Stimulated activated CD8-positive, alpha-beta memory T cell treated with anti-CD3 and anti-CD28 coated beads, Interleukin-12 subunit alpha, Interleukin-12 subunit beta, amount 100 ng/mL, for 1 hour (primary cell): ENCODE data around the gene HAPLN1.
A peak's percentile ranks its signal among the peaks of the same experiment; 100 is the strongest.

Experiments used
- DNase-seq: peaks from one replicate; pipeline ENCODE4 v3.0.0-alpha.2; 2020; ENCODE audit warnings: low read depth

Gene HAPLN1

DNA sequence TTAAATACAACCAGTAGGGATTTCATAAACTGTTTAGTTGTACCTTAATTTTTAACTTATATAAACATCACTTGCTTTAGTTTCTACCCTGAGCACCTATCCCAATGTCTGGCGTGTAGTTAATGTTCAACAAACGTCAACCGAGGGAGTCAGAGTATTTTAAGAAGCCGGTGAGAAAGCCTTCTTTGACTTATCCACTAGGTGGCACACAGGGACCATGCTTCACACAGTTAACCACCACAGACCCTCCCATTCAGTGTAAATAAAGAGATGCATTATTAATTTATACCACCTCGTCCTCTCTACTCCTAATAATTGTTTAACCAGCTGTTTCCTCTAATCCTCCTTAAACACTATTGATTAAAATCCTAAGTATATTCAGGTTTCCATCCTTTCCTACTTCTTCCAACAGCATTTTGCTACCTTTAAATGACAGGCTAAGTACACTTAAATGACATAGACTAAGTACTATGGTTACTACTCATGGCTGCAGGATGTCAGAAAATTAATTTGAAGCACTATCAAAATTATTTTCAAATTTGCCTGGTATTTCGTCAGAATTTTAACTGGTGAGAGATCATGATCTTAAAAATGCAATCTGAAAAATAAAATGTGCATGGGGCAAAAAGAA is 2.3 kb downstream of the HAPLN1 start:
- DNase-seq, result peak; percentile 3

DNA sequence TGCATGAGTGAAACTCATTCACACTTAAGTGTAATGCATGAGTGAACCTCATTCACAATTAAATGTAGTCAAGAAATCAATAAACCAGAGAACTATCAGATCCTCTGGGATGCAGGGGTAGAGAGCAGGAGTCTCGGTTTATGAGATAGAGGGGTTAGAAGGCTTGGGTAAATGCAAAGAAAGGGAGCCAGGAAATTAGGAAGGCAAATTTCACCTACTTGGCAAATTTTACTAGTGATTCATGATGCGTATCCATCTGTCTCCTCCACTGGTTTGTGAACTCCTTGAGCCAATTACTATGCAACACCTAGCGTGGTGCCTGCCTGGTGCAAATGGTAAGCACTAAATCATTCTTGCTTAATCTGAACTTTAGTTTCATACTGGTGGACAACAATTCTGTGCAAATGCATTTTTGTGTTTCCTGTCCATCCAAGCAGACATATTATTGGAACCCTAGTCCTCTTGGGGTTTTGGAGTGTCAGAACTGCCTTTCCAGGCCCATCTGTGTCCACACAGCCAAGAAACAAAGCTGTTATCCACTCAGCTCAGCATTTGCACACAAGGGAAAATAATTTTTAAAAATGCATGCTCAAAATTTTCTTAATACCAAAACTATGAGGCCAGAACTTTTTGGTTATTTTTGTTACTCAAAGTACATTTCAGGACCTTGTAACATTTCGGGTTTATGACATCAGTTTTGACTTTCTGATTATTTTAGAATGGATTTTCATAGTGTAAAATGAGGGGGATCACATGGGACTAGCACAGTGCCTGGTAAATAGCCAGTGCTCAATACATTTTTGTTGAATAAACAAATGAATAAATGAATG is 5.2 kb downstream of the HAPLN1 start:
- no peak for DNase-seq

DNA sequence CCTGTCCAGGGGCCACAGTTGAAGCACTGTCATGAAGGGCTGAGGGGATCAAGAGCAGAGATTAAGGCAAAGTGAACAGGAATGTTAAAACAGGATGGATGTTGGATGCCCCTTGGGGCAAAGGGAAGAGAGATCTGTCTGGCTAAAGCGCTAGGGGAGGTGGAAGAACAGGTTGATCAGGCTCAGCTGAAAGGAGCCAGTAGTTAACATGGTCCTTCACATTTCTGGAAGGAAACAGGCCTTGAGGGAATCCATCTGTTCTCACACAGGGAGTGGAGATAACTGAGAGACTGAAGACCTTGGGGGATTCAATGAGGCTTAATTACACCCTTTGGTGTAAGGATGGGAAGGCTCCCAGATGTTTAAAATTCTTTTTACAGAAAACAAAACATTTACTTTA is 5.8 kb downstream of the HAPLN1 start:
- DNase-seq, result no peak

DNA sequence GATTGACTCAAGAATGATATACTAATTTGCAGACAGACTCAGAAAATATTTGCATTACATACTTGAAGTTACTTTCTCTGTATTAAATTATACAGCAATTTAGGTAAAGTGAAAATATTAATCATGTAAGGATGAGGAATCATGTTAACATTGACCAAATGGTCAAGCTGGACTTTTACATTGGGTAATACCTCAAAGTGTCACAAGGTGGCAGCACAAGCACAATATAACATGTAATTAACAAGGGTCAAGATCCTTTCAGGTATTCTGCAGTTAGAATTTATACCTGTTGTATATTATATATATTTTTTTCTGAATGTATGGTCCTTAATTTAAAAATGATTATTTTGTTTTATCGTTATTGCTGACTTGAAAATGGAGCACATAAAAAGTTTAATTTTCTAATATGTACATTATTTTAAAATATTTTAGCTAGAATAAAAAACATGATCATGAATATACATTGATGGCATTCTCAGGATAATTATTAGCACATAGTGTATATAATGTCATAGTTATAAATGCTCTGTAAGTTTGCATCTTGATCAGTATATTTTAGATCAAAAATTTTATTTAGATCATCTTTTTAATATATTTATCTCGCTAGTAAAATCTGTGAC is 8.6 kb downstream of the HAPLN1 start:
- peak; percentile 8 for DNase-seq

DNA sequence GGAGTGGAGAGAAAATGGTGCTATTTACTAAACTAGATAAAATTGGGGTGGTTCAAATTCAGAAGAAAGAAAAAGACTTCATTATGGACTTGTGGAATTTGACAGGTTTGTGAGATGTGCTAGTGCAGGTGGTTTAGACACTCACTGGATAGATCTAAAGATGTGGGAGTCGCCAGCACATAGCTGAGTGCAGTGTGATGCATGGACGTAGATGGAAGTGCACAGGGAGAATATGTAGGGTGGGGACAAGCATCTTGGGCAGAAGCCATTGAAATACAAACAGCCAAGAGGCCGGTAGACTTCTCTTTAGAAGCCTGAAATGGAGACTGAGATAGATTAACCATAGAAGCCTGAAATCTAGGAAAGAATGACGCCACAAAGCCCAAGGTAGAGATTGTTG is 10.7 kb downstream of the HAPLN1 start:
- DNase-seq, result no peak

DNA sequence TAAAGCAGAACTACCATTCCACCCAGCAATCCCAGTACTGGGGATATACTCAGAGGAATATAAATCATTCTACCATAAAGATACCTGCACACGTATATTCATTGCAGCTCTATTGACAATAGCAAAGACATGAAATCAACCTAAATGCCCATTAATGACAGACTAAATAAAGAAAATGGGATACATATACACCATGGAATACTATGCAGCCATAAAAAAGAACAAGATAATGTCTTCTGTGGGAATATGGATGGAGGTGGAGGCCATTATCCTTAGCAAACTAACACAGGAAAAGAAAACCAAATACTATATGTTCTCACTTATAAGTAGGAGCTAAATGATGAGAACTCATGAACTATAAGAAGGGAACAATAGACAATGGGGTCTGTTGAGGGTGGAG is 12.5 kb downstream of the HAPLN1 start:
- no peak for DNase-seq

DNA sequence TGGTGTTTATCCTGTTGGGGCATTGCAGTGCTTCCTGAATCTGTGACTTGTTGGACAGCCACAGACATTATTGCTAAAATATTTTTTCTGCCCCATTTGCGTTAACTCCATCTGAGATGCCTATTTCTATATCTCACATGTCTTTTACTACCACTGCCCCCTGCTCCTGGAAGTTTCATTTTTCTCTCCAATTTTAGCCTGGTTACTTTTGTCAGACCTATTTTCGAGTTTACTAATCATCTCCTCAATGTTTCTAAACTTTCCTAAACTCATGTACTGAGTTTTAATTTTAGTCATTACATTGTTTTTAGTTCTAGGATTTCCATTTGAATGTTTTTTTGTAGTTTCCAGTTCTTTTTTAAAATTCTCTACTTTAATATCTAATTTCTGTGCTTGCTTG is 17.6 kb downstream of the HAPLN1 start:
- no peak for DNase-seq

DNA sequence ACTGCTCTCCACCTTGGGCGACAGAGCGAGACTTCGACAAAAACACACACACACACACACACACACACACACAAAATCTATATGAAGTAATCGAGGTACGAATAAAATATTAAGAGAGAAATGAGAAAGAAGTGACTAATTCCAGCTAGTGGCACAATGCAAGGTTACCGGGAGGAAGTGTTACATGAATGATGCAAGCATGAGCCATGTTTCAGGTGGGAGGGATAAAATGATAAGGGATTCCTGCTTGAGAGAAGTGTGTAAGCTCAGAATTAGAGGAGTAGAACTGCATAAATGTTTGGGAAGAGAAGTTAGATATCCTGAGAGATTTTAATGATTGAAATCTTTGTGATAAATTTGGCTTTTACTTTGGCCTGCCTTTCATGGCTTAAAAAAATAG is 18.8 kb downstream of the HAPLN1 start:
- DNase-seq, result no peak

DNA sequence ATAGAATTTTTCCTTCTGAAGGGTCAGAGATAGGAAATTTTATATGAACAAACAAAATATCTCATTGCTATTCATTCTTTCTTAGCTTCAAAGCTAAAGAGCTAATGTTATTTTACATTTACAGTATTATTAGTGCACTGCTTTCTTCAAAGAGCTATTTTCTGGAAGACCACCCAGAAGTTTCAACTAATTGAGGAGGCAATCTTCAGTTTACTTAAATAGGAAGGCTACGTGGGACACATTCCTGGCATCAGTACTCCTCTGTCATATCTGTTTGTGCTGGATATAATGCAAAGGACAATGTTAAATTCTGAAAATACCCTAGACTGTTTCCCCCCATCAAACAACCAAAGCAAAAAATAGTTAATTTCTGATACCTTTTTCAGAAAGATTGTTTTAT is 30.8 kb downstream of the HAPLN1 start:
- no peak for DNase-seq

DNA sequence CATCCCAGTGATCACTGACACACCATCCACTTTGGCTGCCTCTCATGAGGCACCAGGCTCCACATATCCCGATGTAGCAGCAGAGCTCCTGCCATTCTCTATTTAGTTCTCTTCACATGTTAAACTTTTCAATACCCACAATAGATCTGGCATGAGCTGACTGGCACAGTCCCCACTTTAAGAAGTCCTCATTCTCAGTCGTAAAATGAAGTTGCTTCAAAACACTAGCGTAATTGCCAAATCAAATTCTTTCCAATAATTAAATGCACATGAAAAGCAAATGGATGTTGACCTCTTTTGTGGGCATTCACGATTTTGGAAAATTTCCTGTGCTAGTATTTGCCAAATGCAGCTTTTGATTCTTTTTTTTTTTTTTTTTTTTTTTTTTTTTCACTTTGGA is 32.4 kb downstream of the HAPLN1 start:
- no peak for DNase-seq

DNA sequence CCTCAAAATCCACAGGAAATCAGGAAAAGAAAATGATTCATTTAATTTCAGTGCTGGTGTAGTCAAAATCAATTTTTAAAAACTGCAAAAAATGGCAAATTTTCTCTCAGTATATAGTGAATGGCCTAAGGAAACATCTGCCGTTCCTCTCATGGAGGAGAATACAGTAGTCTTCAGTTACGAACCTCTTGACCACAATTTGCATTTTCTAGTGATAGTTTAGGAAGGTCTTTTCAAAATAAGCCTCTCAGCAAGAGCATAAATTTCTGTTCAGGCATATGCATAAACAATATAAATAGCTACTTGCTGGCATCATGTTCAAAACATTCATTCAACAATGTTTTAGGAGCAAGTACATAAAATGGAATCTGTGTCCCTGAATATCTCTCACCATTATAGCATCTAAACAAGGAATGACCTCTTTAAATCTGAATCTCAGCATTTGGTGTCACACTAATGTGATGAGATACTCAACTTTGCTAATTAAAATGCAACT is 33.5 kb downstream of the HAPLN1 start:
- no peak for DNase-seq

DNA sequence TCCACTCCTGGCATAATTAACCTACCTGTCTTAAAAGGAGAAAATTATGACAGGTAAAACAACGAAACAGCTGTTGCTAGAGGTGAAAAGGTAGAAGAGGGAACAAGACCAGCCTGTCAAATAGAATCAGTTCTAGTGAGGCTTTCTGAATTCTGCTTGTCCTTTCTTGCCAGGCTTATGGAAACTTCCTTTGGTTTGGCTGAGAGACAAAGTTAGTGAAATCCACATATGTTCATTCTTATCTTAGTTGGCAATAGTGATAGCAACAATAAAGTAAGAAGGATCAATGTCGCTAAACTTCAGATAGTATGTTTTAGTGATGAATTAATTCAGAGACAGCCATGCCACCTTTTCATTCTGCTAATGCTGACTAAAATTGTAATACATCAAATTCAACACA is 34.4 kb downstream of the HAPLN1 start:
- DNase-seq, result no peak

DNA sequence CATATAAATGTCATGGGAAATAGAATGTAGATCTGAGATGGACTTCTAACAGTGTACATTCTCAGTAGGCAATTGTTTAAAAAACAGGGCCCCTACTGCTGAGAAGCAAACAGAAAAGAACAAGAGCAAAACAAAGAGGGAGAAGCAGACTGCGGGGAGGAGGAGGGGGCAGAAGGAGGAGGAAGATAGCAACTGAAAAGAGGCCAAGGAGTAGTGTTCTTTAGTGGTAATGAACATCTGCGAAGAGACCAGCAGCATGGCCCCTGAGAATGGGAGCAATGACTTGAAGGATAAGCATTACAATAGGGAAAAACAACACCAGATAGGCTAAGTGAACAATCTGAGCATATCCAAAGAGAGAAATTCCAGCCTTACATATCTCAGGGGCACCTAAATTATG is 36.8 kb downstream of the HAPLN1 start:
- DNase-seq, result no peak

DNA sequence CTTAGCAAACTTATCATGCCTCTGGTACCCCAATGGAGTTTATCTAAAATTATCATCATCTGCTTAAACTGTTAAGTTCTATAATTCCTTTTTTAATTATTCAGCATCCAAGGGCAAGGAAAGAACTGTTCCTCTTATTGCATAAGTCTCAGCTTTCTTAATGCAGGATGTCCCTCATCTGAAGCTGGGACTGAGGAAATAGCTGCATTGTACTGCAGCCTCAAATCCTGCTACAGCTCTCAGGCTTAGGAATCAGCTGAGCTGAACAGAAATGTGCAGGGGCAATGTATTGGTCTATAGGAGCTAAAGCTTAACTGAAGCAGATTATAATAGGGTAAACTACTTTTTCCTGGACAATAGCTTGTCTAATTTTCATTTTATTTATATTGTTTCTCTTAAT is 48.0 kb downstream of the HAPLN1 start:
- DNase-seq, result no peak

DNA sequence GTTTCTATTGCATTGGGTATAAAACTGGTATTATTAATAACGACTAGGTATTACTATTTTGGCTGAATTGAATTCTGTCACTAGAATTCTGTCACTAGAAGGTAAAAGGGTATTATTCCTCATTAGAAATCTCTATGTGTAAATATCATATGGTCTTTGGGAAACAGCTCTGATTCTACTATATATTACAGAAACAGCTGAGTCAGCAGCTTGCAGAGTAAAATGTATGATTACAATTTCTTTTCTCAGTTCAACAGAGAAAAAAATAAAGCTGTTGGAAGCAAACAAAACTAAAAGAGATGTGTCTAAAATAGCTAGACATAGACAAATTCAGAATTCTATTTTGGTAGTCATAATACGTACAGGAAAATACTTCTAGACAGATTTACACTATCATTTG is 48.5 kb downstream of the HAPLN1 start:
- DNase-seq, result no peak

DNA sequence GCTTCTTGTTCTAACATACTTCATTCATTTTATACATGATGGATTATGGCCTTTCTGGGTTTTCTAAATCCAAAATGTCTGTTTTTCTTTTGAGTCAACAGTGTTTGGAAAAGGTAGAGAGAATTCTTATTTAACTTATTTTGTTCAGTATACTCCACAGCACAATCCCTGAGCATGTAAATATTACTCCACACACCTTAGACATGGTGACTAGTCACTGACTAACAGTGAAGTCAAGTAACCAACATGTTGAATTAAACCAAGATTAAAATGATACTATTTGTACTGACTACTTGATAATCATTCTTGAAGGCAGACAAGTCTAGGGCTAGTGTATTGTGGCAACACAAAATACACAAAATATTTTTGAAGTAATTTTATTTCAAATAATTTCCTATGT is 55.0 kb downstream of the HAPLN1 start:
- no peak for DNase-seq

DNA sequence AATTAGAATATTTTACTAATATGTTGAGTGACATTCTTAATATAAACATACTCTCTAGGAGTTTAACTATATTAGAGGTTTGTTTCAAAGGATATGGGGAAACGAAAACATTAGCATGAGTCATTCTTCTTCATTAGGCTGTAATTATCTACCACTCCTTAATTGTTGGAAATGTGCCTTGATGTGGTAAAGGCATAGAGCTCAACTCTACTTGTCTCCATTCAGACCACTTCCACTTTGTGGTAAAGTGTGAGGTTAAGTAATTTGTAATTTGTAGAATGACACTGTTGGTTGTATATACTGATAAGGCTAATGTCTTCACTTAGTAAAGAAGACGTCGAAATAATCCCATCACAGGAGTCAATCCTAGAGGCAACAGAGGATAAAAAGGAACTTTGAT is 58.1 kb downstream of the HAPLN1 start:
- no peak for DNase-seq

DNA sequence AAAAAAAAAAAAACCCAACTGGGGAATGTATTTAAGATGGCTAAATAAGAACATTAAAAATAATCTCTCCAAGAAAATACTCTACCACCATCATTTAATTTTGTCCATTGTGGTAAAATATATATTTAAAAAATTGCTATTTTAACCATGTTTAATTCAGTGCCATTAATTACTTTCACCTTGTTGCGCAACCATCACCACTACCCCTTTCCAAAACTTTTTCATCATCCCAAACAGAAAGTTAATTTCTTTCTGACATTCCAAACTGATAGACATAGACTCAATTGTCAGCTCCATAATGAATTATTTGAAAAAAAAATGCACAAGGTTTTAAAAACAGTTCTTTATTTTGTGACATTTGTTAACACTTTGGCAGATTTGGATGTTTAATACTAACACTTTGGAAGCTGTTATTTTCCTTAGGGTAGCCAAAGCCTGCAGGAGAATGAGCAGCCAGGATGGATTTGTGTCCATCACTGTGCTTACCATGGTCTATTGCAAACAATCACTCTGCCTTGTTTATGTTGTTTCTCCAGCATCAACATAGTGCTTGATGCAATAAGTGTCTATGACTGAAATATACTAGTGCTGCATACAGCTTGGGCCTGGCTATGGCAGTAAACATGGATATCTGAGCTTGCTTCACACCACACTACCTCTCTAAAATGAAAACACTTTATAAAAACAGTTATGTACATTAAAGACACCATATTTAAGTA is 62.7 kb downstream of the HAPLN1 start:
- DNase-seq, result no peak

DNA sequence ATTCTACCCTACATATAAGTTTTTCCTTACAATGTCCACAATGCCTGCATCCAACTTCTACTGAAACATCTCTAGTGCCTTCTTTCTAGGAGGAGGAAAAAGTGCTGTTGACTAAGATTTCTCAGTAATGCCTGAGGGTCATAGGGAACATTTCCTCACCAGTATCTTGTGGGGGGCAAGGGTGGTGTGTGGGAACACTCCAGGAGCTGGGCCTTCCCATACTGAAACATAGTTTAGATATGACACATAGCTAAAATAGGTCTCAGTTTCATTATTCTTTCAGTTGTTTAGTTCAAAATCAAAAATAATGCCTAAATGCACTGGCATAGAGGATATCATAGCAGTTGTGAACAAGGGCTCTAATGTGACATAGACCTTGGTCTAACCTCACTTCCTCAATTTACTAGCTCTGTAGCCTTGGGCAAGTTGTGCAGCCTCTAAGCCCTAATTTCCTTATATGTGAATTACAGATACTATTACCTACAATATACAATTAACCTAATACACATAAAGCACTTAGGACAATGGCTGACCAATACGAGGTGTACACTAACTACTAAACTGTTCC is 66.1 kb downstream of the HAPLN1 start:
- DNase-seq, result no peak

DNA sequence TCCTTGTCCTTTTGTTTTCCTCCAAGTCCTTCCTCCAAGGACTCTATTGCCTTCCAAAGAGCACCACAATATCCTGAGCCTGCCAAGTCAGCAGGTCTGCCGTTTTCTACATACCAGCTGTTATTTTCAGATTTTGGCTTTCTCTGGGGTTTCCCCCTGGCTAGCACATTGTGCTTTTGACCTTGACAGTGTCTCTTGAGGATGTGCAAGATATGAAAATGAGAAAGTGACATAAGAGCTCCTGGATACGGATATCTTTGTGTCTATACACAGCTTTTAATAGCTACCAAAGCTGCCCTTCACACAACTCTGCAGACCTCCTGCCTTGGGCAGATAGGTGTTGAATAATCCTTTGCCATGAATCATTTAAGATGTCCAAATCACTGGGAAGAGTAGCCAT is 67.0 kb downstream of the HAPLN1 start:
- no peak for DNase-seq

DNA sequence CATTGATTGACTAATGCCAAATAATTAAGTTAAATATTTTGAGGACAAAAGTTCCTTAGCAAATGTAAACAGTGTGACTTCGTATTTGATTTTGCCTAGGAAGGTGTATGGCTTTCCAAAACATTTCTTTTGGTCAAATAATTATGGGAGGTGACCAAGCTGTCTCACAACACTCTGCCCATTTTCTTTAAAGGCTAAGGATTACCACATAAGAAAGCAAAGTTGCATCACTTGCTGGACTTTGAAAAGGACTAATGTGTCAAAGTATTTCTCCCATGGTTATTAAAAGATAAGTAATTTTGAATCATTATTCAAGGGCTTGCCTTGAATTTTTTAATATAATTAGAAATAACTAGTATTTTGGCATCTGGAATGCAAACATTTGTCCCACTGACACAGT is 74.7 kb downstream of the HAPLN1 start:
- no peak for DNase-seq

DNA sequence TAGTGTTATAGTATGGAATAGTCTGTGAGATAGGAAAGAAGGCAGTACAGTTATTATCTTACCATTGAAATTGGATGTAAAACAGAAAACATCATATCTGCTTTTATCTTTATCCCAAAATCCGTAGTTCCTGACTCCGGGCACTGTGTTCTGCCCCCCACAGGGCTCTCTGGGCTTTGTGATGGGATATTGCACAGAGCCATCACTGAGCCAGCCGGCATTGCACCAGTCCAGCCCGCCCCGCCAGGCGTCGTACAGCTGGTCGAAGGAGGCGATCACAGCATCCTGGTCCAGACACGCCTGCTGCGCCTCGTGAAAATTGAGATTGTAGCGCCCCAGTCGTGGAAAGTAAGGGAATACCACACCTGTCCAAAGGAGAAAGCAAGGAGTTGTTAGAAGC is 76.4 kb downstream of the HAPLN1 start:
- DNase-seq, result no peak
